H1 (cell line): ENCODE measurements around the gene STAT4. TPM values are rescaled to one million over a fixed set of nuclear protein-coding genes. Genes with fewer than 3 reads are reported as not detected.

Experiments used
- CTCF ChIA-PET: fragments of 300-600 bp; sonication (Branson Sonifier 250); formaldehyde crosslinking; loops from one replicate; lab custom pipeline; 2021; ENCODE audit not compliant: partially characterized antibody; lab: Charles Lee
- POLR2A ChIA-PET: fragments of 300-600 bp; sonication (Branson Sonifier 250); formaldehyde crosslinking; loops from one replicate; lab custom pipeline; 2021; ENCODE audit warnings: inconsistent platforms; ENCODE audit not compliant: partially characterized antibody; lab: Charles Lee
- DNase-seq, 2 experiments: peaks; one replicate each; pipeline versions ENCODE4 v3.0.0 to v3.0.0-alpha.2; 2010 to 2022; ENCODE audit warnings: low spot score in 2 of 2, low read depth in 1 of 2, mixed read lengths in 1 of 2
- FAIRE-seq: peaks from 2 replicates; lab custom pipeline; 2011; peaks lifted over from hg19 to GRCh38; lab: Jason Lieb, UNC
- H2AFZ ChIP-seq: 2 replicates; pipeline ENCODE4 v1.8.1; 2012; ENCODE audit warnings: low read length, inconsistent platforms
- H2AK5ac ChIP-seq: 2 replicates; pipeline ENCODE4 v1.6.1; 2013; ENCODE audit warnings: low read depth, low read length
- H2BK120ac ChIP-seq: replicated peaks from 2 replicates; pipeline ENCODE3; 2013; ENCODE audit warnings: low read depth, low read length, inconsistent platforms
- H2BK12ac ChIP-seq: 2 replicates; pipeline ENCODE4 v1.6.1; 2013; ENCODE audit warnings: low read depth, low read length
- H2BK15ac ChIP-seq: 2 replicates; pipeline ENCODE4 v1.6.1; 2013; ENCODE audit warnings: low read length
- H2BK20ac ChIP-seq: 2 replicates; pipeline ENCODE4 v1.6.1; 2013; ENCODE audit warnings: low read length
- H2BK5ac ChIP-seq: 2 replicates; pipeline ENCODE4 v1.6.1; 2013; ENCODE audit warnings: low read depth, low read length
- H3K14ac ChIP-seq: 2 replicates; pipeline ENCODE4 v1.6.1; 2013; ENCODE audit warnings: inconsistent platforms; ENCODE audit not compliant: insufficient read length
- H3K18ac ChIP-seq: 2 replicates; pipeline ENCODE4 v1.6.1; 2013; ENCODE audit warnings: low read length; ENCODE audit errors: extremely low read depth
- H3K23ac ChIP-seq: 2 replicates; pipeline ENCODE4 v1.6.1; 2013; ENCODE audit warnings: inconsistent platforms; ENCODE audit not compliant: insufficient read length
- H3K23me2 ChIP-seq: 2 replicates; pipeline ENCODE4 v1.6.1; 2013; ENCODE audit warnings: low read depth, low read length
- H3K27ac ChIP-seq: 2 replicates; pipeline ENCODE4 v1.6.1; 2011; ENCODE audit warnings: low read depth, low read length, inconsistent platforms
- H3K27me3 ChIP-seq, 4 experiments: replicated peaks in 1 of 4; 1 replicate in 1 of 4; 2 replicates in 3 of 4; pipeline versions ENCODE4 v1.6.1 to v1.8.1; 2011 to 2013; ENCODE audit warnings: low read length in 3 of 4, mild to moderate bottlenecking in 3 of 4, inconsistent platforms in 2 of 4, mixed read lengths in 2 of 4, moderate library complexity in 1 of 4; ENCODE audit not compliant: control insufficient read depth in 3 of 4, insufficient read depth in 3 of 4; ENCODE audit errors: extremely low read depth in 1 of 4
- H3K36me3 ChIP-seq, 4 experiments: 2 replicates each; pipeline versions ENCODE4 v1.6.1 to v1.8.1; 2011 to 2013; ENCODE audit warnings: mild to moderate bottlenecking in 4 of 4, low read length in 3 of 4, moderate library complexity in 2 of 4, control low read depth in 1 of 4, inconsistent platforms in 1 of 4; ENCODE audit not compliant: insufficient read depth in 4 of 4, control insufficient read depth in 2 of 4
- H3K4ac ChIP-seq: replicated peaks from 2 replicates; pipeline ENCODE3; 2013; ENCODE audit warnings: low read length, low read depth, mixed read lengths, inconsistent platforms; ENCODE audit not compliant: insufficient read length
- H3K4me1 ChIP-seq, 4 experiments: replicated peaks in 1 of 4; 1 replicate in 1 of 4; 2 replicates in 3 of 4; pipeline versions ENCODE4 v1.6.1 to v1.8.1; 2011 to 2013; ENCODE audit warnings: low read length in 3 of 4, inconsistent platforms in 2 of 4, mixed read lengths in 1 of 4; ENCODE audit not compliant: insufficient read depth in 4 of 4, control insufficient read depth in 3 of 4
- H3K4me2 ChIP-seq, 2 experiments: 2 replicates each; pipeline versions ENCODE4 v1.6.1 to v1.8.1; 2011 to 2013; ENCODE audit warnings: low read depth in 2 of 2, low read length in 2 of 2, control low read depth in 1 of 2, inconsistent platforms in 1 of 2, mild to moderate bottlenecking in 1 of 2; ENCODE audit not compliant: insufficient read depth in 1 of 2
- H3K4me3 ChIP-seq, 4 experiments: fragments of 200-600, 300-600 bp in 1 of 4; sonication (generic), shearing (Covaris generic), sonication (Bioruptor Twin) in 1 of 4; 2 replicates each; pipeline versions ENCODE4 v1.5.1 to v1.8.1; 2011 to 2016; ENCODE audit warnings: low read length in 4 of 4, low read depth in 3 of 4, control low read depth in 2 of 4, inconsistent platforms in 2 of 4, mild to moderate bottlenecking in 2 of 4, mixed read lengths in 1 of 4, moderate library complexity in 1 of 4; ENCODE audit not compliant: insufficient read depth in 2 of 4; ENCODE audit errors: extremely low read depth in 1 of 4
- H3K56ac ChIP-seq: replicated peaks from 2 replicates; pipeline ENCODE3; 2013; ENCODE audit warnings: low read depth, mild to moderate bottlenecking, mixed read lengths, low read length, inconsistent platforms; ENCODE audit not compliant: insufficient read length
- H3K79me1 ChIP-seq: 2 replicates; pipeline ENCODE4 v1.6.1; 2013; ENCODE audit warnings: low read depth, low read length, control low read depth
- H3K79me2 ChIP-seq, 2 experiments: 2 replicates each; pipeline versions ENCODE4 v1.6.1 to v1.8.1; 2012 to 2013; ENCODE audit warnings: low read length in 2 of 2, mild to moderate bottlenecking in 2 of 2, inconsistent platforms in 1 of 2; ENCODE audit not compliant: insufficient read depth in 2 of 2, control insufficient read depth in 1 of 2
- H3K9ac ChIP-seq, 4 experiments: replicated peaks in 1 of 4; 1 replicate in 1 of 4; 2 replicates in 3 of 4; pipeline versions ENCODE4 v1.6.1 to v1.8.1; 2011 to 2013; ENCODE audit warnings: low read depth in 3 of 4, low read length in 3 of 4, control low read depth in 2 of 4, mild to moderate bottlenecking in 2 of 4, moderate library complexity in 2 of 4, inconsistent platforms in 1 of 4; ENCODE audit errors: extremely low read depth in 1 of 4
- H3K9me3 ChIP-seq, 2 experiments: 2 replicates each; pipeline versions ENCODE4 v1.6.1 to v1.8.1; 2012 to 2013; ENCODE audit warnings: mild to moderate bottlenecking in 2 of 2, moderate library complexity in 2 of 2, control low read depth in 1 of 2, inconsistent platforms in 1 of 2, low read depth in 1 of 2, low read length in 1 of 2, mixed read lengths in 1 of 2; ENCODE audit not compliant: insufficient read depth in 2 of 2
- H4K20me1 ChIP-seq, 2 experiments: replicated peaks in 1 of 2; 2 replicates each; pipeline versions ENCODE3 to v1.8.1; 2011 to 2013; ENCODE audit warnings: inconsistent platforms in 2 of 2, low read length in 2 of 2, mild to moderate bottlenecking in 1 of 2; ENCODE audit not compliant: insufficient read depth in 2 of 2, control insufficient read depth in 1 of 2
- H4K5ac ChIP-seq: 2 replicates; pipeline ENCODE4 v1.6.1; 2013; ENCODE audit warnings: low read length, low read depth, mixed read lengths, inconsistent platforms; ENCODE audit not compliant: insufficient read length
- H4K8ac ChIP-seq: 2 replicates; pipeline ENCODE4 v1.8.0; 2013; ENCODE audit warnings: mild to moderate bottlenecking, moderate library complexity, low read length, inconsistent platforms; ENCODE audit not compliant: insufficient read depth; ENCODE audit errors: extremely low read depth
- H4K91ac ChIP-seq: replicated peaks from 2 replicates; pipeline ENCODE3; 2013; ENCODE audit warnings: low read length, mixed read lengths, inconsistent platforms; ENCODE audit not compliant: insufficient read length
- EGR1 ChIP-seq: IDR thresholded peaks from 2 replicates; pipeline ENCODE4 v1.6.1; 2011; ENCODE audit warnings: low read depth, low read length, borderline replicate concordance
- JUN ChIP-seq: IDR thresholded peaks from 2 replicates; pipeline ENCODE4 v1.6.1; 2011; ENCODE audit warnings: low read depth, mild to moderate bottlenecking, improper control_type of control experiment, low read length
- RBBP5 ChIP-seq: IDR thresholded peaks from 2 replicates; pipeline ENCODE4 v1.7.1; 2012; ENCODE audit warnings: low read depth, mild to moderate bottlenecking, inconsistent platforms, low read length, moderate library complexity, borderline replicate concordance
- SP2 ChIP-seq: IDR thresholded peaks from 2 replicates; pipeline ENCODE4 v1.6.1; 2012; ENCODE audit warnings: mild to moderate bottlenecking, low read length, inconsistent platforms
- TAF7 ChIP-seq: optimal IDR thresholded peaks from 2 replicates; pipeline ENCODE3; 2011; ENCODE audit warnings: low read depth, mild to moderate bottlenecking, inconsistent platforms, low read length, moderate library complexity, borderline replicate concordance
- WGBS, 2 experiments: shearing (Covaris generic) in 1 of 2; methylation state at CpG; one replicate each; pipeline versions ENCODE4 v1.1.6 to v1.1.7; 2013 to 2015; ENCODE audit warnings: low lambda C conversion rate in 2 of 2, mixed read lengths in 2 of 2, inconsistent platforms in 1 of 2, low coverage in 1 of 2, missing lambda C conversion rate in 1 of 2; ENCODE audit not compliant: insufficient replicate concordance in 2 of 2, insufficient coverage in 1 of 2, insufficient read length in 1 of 2; ENCODE audit errors: extremely low coverage in 1 of 2, missing lambda C conversion rate in 1 of 2; 5-methylcytosine and 5-hydroxymethylcytosine counted together
- polyA plus RNA-seq, 7 experiments: library from polyadenylated mRNA; depleted of rRNA in 3 of 7; stranded (reverse) in 5 of 7; unstranded in 2 of 7; fragments of >200 nt in 5 of 7; fragments of 200-250 nt in 2 of 7; gene quantifications; 1 replicate in 5 of 7; 2 replicates in 1 of 7; 4 replicates in 1 of 7; pipeline versions ENCODE4 v1.2.1 to v1.2.3, GENCODE V29; 2011 to 2013; ENCODE audit warnings: missing spikeins in 2 of 7, mixed read lengths in 2 of 7
- total RNA-seq: library from RNA; stranded (reverse); fragmentation: NEBNext Ultra II Directional; extraction: Animal tissue kit (Norgen Biotek cat#: 25700); gene quantifications from 2 replicates; pipeline ENCODE4 v1.2.1, GENCODE V29; 2021
- TF ChIP-seq, protein P1 (sequence below): IDR thresholded peaks from 2 replicates; pipeline ENCODE4 v1.6.1; 2012; ENCODE audit warnings: low read length, inconsistent platforms

STAT4 gene
- total and polyA plus RNA-seq, 2 of the 8 experiments (the other 6 are each of a cell fraction or from before 2014, with no cell fraction given): 0.36 to 0.63 TPM

GRCh38 chr2:191158193-191158592 lies 7.4 kb upstream of the STAT4 start:
- Histone ChIP-seq H2AFZ (no peak overlapping the region), H4K5ac (no peak overlapping the region), H3K27me3 (no peaks in the 10 kb centered on the region), H3K56ac (no peak overlapping the region), H3K23ac (no peak overlapping the region), H3K79me1 (no peaks in the 10 kb centered on the region), H4K20me1 (no peaks in the 10 kb centered on the region), H4K8ac (no peak overlapping the region), H3K23me2 (no peaks in the 10 kb centered on the region), H3K9me3 (no peaks in the 10 kb centered on the region), H3K4me3 (no peak overlapping the region), H4K91ac (no peak overlapping the region), H3K14ac (no peak overlapping the region), H3K4ac (no peak overlapping the region), H3K18ac (no peak overlapping the region), H2BK12ac (no peak overlapping the region), H2AK5ac (no peak overlapping the region), H3K4me2 (no peak overlapping the region), H2BK120ac (no peak overlapping the region), H3K27ac (no peak overlapping the region), H3K4me1 (no peaks in the 10 kb centered on the region), H2BK15ac (no peak overlapping the region), H3K79me2 (no peaks in the 10 kb centered on the region), H2BK20ac (no peak overlapping the region), H2BK5ac (no peak overlapping the region), H3K36me3 (no peaks in the 10 kb centered on the region), H3K9ac (no peak overlapping the region)
- WGBS, 2 experiments: 89% methylated on average over 2 of the region's 2 CpGs; no CpG with 5 or more reads in 1 of the 2 experiments
- FAIRE-seq (no peak), DNase-seq (no peak)
- ChIA-PET CTCF (interaction anchor here (0.8 to 10.4 kb wide), 6 partner anchors 8 to 195 kb away, joined by 3 to 137 read pairs (median 4); no protein-coding TSS in a partner anchor), POLR2A (interaction anchor here (1.6 kb wide), 1 partner anchor 88 kb away, joined by 4 read pairs; no protein-coding TSS in a partner anchor)
- no peak for TF ChIP-seq TAF7
- TF ChIP-seq EGR1: no peak
- no peak for TF ChIP-seq JUN
- TF ChIP-seq, protein P1, sequence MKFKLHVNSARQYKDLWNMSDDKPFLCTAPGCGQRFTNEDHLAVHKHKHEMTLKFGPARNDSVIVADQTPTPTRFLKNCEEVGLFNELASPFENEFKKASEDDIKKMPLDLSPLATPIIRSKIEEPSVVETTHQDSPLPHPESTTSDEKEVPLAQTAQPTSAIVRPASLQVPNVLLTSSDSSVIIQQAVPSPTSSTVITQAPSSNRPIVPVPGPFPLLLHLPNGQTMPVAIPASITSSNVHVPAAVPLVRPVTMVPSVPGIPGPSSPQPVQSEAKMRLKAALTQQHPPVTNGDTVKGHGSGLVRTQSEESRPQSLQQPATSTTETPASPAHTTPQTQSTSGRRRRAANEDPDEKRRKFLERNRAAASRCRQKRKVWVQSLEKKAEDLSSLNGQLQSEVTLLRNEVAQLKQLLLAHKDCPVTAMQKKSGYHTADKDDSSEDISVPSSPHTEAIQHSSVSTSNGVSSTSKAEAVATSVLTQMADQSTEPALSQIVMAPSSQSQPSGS: no peak
- TF ChIP-seq RBBP5: no peak
- TF ChIP-seq SP2: no peak
